SK-N-SH treated with all-trans-retinoic acid at 6 μM for 48 hours (cell line): Measurements from ENCODE around the gene LHFPL2.

Experiments used
- CREB5 ChIP-seq: fragments of 250-450 bp; sonication (Bioruptor Pico); IDR thresholded peaks from 2 replicates; pipeline ENCODE4 v1.5.1; 2020; ENCODE audit warnings: low read depth, mild to moderate bottlenecking, moderate library complexity
- CSDC2 ChIP-seq: fragments of 250-450 bp; sonication (Bioruptor Pico); IDR thresholded peaks from 2 replicates; pipeline ENCODE4 v1.5.0; 2020; ENCODE audit warnings: mild to moderate bottlenecking, moderate library complexity
- CSRNP3 ChIP-seq: fragments of 250-450 bp; sonication (Bioruptor Pico); IDR thresholded peaks from 2 replicates; pipeline ENCODE4 v1.5.1; 2021; ENCODE audit warnings: mild to moderate bottlenecking, moderate library complexity
- ESRRG ChIP-seq: fragments of 250-450 bp; sonication (Bioruptor Pico); IDR thresholded peaks from 2 replicates; pipeline ENCODE4 v1.6.1; 2021; ENCODE audit warnings: mild to moderate bottlenecking
- ISL1 ChIP-seq: fragments of 250-450 bp; sonication (Bioruptor Pico); IDR thresholded peaks from 2 replicates; pipeline ENCODE4 v2.1.2; 2022; ENCODE audit warnings: mild to moderate bottlenecking, moderate library complexity
- PATZ1 ChIP-seq: fragments of 250-450 bp; sonication (Bioruptor Pico); IDR thresholded peaks from 2 replicates; pipeline ENCODE4 v1.8.0; 2020; ENCODE audit warnings: mild to moderate bottlenecking, moderate library complexity, borderline replicate concordance
- PPARA ChIP-seq: fragments of 250-450 bp; sonication (Bioruptor Pico); IDR thresholded peaks from 2 replicates; pipeline ENCODE4 v1.5.0; 2020; ENCODE audit warnings: mild to moderate bottlenecking, borderline replicate concordance
- RARB ChIP-seq: fragments of 250-450 bp; sonication (Bioruptor Pico); IDR thresholded peaks from 2 replicates; pipeline ENCODE4 v1.8.0; 2021; ENCODE audit warnings: mild to moderate bottlenecking, moderate library complexity
- SNAI2 ChIP-seq: fragments of 250-450 bp; sonication (Bioruptor Pico); IDR thresholded peaks from 2 replicates; pipeline ENCODE4 v1.5.0; 2020; ENCODE audit warnings: mild to moderate bottlenecking, moderate library complexity
- TSHZ2 ChIP-seq: fragments of 250-450 bp; sonication (Bioruptor Pico); IDR thresholded peaks from 2 replicates; pipeline ENCODE4 v1.5.0; 2020; ENCODE audit warnings: mild to moderate bottlenecking, moderate library complexity
- ZC3H10 ChIP-seq: fragments of 250-450 bp; sonication (Bioruptor Pico); IDR thresholded peaks from 2 replicates; pipeline ENCODE4 v1.5.1; 2021; ENCODE audit warnings: mild to moderate bottlenecking, moderate library complexity
- ZFP3 ChIP-seq: fragments of 250-450 bp; sonication (Bioruptor Pico); IDR thresholded peaks from 2 replicates; pipeline ENCODE4 v1.5.0; 2020; ENCODE audit warnings: mild to moderate bottlenecking, moderate library complexity

- TF ChIP-seq RARB (CRISPR knock-in tag) (no peak), SNAI2 (CRISPR knock-in tag) (no peak), ZC3H10 (CRISPR knock-in tag) (no peak), TSHZ2 (CRISPR knock-in tag) (no peak), CSDC2 (no peak), ESRRG (CRISPR knock-in tag) (no peak), PATZ1 (CRISPR knock-in tag) (no peak), ISL1 (CRISPR knock-in tag) (no peak), ZFP3 (CRISPR knock-in tag) (no peak), CREB5 (CRISPR knock-in tag) (no peak), CSRNP3 (CRISPR knock-in tag) (no peak), PPARA (CRISPR knock-in tag) (no peak)
These were observed 72.2 kb downstream of the LHFPL2 start for GRCh38 chr5:78576376-78576775.
